Measurements from ENCODE around the gene ADTRP.

Gene ADTRP, protein sequence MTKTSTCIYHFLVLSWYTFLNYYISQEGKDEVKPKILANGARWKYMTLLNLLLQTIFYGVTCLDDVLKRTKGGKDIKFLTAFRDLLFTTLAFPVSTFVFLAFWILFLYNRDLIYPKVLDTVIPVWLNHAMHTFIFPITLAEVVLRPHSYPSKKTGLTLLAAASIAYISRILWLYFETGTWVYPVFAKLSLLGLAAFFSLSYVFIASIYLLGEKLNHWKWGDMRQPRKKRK
- total RNA-seq = 1.8 to 11.9 (median 6.4) reads per million in 3 donors

DNA sequence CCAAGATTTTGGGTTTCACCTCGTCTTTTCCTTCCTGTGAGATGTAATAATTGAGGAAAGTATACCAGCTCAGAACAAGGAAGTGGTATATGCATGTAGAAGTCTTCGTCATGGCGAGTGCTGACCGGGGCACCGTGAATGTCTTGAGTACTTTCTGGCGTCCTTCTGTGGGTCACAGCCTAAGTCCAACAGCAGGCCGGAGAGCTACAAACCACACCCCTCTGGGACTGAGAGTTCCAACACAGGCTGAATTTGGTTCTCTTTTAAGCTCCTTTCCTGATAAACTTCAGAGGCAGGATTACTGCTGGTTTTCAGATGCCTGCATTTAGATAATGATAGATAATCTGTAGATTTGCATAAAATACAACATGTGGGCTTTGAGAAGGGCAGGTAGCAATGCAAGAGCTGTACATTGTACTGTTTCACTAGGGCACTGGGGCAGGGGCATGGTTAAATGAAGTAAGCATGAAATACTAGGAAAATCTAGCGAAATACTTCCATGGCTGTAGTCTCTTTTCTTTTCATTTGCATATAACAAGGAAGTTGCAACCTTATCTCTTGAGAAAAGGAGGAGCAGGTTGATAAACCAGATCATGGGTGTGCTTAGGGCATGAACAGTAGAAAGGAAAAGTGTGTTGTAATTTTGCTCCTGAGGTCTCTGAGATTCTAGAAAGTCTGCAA, at the start of gene ADTRP:
TSS of gene ADTRP (minus strand) at position 156 of the 681 bp plus-strand sequence. CDS start at position 112, 44 bp downstream.
- Histone ChIP-seq H3K27me3 (replicated peaks; ENCODE audit: control insufficient read depth, insufficient read depth, low read length, poor library complexity, severe bottlenecking) (no peaks in the 10 kb centered on the region), H3K27ac (ENCODE audit: insufficient read depth, low read length, poor library complexity, severe bottlenecking) (no peak within 1 kb of the TSS), H3K4me1 (ENCODE audit: control insufficient read depth, insufficient read depth, low read length, poor library complexity, severe bottlenecking) (no peaks in the 10 kb centered on the region), H3K4me3 (ENCODE audit: insufficient read depth, low read depth, low read length, poor library complexity, severe bottlenecking) (no peak within 1 kb of the TSS), H3K36me3 (ENCODE audit: control insufficient read depth, insufficient read depth, low read length) (no peaks in the 10 kb centered on the region), H3K9me3 (ENCODE audit: control insufficient read depth, low read length) (no peaks in the 10 kb centered on the region)
- no peak for DNase-seq

DNA sequence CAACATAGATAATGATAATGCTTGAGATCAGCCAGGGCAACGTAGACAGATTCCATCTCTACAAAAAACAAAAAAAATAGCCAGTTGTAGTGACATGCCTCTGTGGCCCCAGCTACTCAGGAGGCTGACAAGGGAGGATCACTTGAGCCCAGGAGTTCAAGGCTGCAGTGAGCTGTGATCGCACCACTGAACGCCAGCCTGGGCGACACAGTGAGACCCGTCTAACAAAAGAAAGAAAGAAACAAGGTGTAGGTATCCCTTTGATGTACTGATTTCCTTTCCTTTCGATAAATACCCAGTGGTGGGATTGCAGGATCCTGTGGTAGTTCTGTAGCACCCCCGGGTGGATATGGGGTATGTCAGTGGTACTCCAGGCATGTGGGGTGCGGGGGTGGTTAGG, 48.2 kb upstream of the ADTRP start:
- Histone ChIP-seq H3K4me1 (ENCODE audit: control insufficient read depth, insufficient read depth, low read length, poor library complexity, severe bottlenecking) (no peaks in the 10 kb centered on the region), H3K36me3 (ENCODE audit: control insufficient read depth, insufficient read depth, low read length) (no peaks in the 10 kb centered on the region), H3K4me3 (ENCODE audit: insufficient read depth, low read depth, low read length, poor library complexity, severe bottlenecking) (no peak overlapping the region), H3K9me3 (ENCODE audit: control insufficient read depth, low read length) (no peaks in the 10 kb centered on the region), H3K27me3 (replicated peaks; ENCODE audit: control insufficient read depth, insufficient read depth, low read length, poor library complexity, severe bottlenecking) (peaks cover 4% of the 10 kb centered on the region), H3K27ac (ENCODE audit: insufficient read depth, low read length, poor library complexity, severe bottlenecking) (no peak overlapping the region)
- DNase-seq = no peak

DNA sequence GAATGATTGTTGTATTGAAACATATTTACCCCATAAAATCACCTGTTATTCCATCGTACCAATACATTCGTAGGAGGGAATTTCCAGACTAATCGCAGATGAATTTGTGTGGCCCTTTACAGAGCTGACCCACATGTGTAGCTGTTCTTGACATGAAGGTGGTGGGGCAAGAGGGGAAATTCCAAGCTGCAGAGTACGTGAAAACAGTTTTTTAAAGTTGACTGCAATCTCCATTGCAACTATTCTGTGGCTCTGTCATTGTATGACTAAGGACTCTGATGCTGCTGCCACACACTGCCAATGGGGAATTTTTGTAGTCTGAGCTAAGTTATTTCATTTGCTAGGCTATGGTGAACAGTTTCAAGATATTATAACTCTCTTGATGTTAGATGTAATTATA, 46.4 kb upstream of the ADTRP start:
- DNase-seq = no peak

DNA sequence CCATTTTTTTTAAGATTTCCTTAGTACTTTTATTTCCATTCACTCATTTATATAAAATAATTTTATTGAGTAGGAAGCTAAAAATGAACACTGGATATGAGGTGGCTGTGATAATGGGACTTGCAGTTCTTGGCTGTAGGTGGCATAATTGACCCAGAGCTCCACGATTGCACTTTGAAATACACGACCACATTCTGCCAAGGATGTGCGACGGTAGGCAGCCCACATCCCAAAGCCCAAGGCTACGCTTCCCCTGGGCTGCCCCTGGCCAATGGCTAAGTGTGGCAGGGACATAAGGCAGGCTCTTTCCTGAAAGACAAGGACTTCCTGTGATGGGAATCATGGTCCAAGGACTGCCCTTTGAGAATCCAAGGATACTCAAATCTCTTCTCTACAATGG, 43.7 kb upstream of the ADTRP start:
- H3K36me3 ChIP-seq (ENCODE audit: control insufficient read depth, insufficient read depth, low read length) = no peaks in the 10 kb centered on the region

More for the DNA sequence above, 46.4 kb upstream of the ADTRP start:
- Histone ChIP-seq H3K9me3 (ENCODE audit: control insufficient read depth, low read length) (no peaks in the 10 kb centered on the region), H3K36me3 (ENCODE audit: control insufficient read depth, insufficient read depth, low read length) (no peaks in the 10 kb centered on the region), H3K27me3 (replicated peaks; ENCODE audit: control insufficient read depth, insufficient read depth, low read length, poor library complexity, severe bottlenecking) (peaks cover 4% of the 10 kb centered on the region), H3K27ac (ENCODE audit: insufficient read depth, low read length, poor library complexity, severe bottlenecking) (no peak overlapping the region), H3K4me3 (ENCODE audit: insufficient read depth, low read depth, low read length, poor library complexity, severe bottlenecking) (no peak overlapping the region), H3K4me1 (ENCODE audit: control insufficient read depth, insufficient read depth, low read length, poor library complexity, severe bottlenecking) (no peaks in the 10 kb centered on the region)

DNA sequence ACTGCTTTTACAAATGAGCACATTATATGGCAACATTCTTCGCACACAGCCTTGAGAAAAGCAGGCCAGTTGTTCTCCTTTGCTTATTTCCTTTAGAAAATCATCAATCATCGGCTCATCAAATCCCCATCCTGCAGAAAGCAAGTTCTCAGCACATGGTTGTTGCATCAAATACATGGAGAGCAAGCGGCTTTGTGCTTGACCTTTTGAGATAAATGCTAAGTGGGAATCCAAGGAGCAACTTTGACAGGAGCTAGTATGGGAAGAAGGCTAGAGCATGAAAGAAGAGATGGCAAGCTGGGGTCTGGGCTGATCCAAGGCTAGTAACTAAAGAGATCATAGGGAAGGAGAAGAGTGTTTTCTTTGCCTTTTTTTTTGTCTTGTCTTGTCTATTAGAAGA, 43.2 kb upstream of the ADTRP start:
- Histone ChIP-seq H3K36me3 (ENCODE audit: control insufficient read depth, insufficient read depth, low read length) (no peaks in the 10 kb centered on the region), H3K9me3 (ENCODE audit: control insufficient read depth, low read length) (no peaks in the 10 kb centered on the region), H3K4me3 (ENCODE audit: insufficient read depth, low read depth, low read length, poor library complexity, severe bottlenecking) (no peak overlapping the region), H3K27ac (ENCODE audit: insufficient read depth, low read length, poor library complexity, severe bottlenecking) (no peak overlapping the region), H3K27me3 (replicated peaks; ENCODE audit: control insufficient read depth, insufficient read depth, low read length, poor library complexity, severe bottlenecking) (peaks cover 4% of the 10 kb centered on the region), H3K4me1 (ENCODE audit: control insufficient read depth, insufficient read depth, low read length, poor library complexity, severe bottlenecking) (no peaks in the 10 kb centered on the region)
- no peak for DNase-seq

More for the DNA sequence above, 43.7 kb upstream of the ADTRP start:
- no peaks in the 10 kb centered on the region for H3K4me1 ChIP-seq (ENCODE audit: control insufficient read depth, insufficient read depth, low read length, poor library complexity, severe bottlenecking)
- H3K27ac ChIP-seq (ENCODE audit: insufficient read depth, low read length, poor library complexity, severe bottlenecking) = no peak overlapping the region
- no peak for DNase-seq
- no peak overlapping the region for H3K4me3 ChIP-seq (ENCODE audit: insufficient read depth, low read depth, low read length, poor library complexity, severe bottlenecking)
- H3K27me3 ChIP-seq (replicated peaks; ENCODE audit: control insufficient read depth, insufficient read depth, low read length, poor library complexity, severe bottlenecking) = peaks cover 4% of the 10 kb centered on the region
- H3K9me3 ChIP-seq (ENCODE audit: control insufficient read depth, low read length) = no peaks in the 10 kb centered on the region

DNA sequence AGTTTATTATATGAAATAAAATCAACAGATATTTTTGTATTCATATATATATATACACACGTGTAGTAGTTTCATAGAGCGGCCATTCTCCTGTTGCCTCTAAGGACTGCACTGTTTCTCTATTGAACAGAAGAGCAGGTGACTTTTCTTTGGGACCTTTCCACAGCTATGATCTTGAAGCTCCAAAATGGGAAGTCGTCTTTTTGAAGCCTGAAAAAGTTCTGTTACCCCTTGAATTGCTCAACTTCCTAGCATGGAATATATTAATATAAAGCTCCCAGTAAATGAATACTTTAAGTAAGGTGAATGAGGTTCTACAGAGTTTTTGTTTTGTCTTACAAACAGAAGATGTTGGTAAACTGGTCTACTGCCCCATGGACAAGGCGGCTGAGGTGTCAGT, 42.2 kb upstream of the ADTRP start:
- Histone ChIP-seq H3K27ac (ENCODE audit: insufficient read depth, low read length, poor library complexity, severe bottlenecking) (no peak overlapping the region), H3K4me3 (ENCODE audit: insufficient read depth, low read depth, low read length, poor library complexity, severe bottlenecking) (no peak overlapping the region), H3K27me3 (replicated peaks; ENCODE audit: control insufficient read depth, insufficient read depth, low read length, poor library complexity, severe bottlenecking) (peaks cover 4% of the 10 kb centered on the region), H3K4me1 (ENCODE audit: control insufficient read depth, insufficient read depth, low read length, poor library complexity, severe bottlenecking) (no peaks in the 10 kb centered on the region), H3K9me3 (ENCODE audit: control insufficient read depth, low read length) (no peaks in the 10 kb centered on the region), H3K36me3 (ENCODE audit: control insufficient read depth, insufficient read depth, low read length) (no peaks in the 10 kb centered on the region)
- no peak for DNase-seq

DNA sequence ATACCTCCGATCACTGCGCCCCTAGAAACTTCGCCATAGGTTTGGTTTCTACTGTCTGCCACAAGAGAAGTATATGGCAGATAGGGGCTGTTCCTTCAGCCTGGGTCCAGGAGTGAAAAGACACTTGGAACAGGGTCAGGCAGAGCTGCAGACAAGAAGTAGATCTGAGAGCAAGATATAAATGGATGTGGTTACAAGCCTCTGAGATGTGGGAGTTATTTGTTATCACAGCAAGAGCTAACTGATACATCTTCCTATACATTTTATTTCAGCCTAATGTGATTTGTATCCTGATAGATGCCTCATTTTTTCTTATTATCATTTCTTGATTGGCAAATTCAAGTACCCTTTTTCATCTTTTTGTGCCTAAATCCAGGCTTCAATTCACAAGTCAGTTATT, 40.9 kb upstream of the ADTRP start:
- Histone ChIP-seq H3K4me3 (ENCODE audit: insufficient read depth, low read depth, low read length, poor library complexity, severe bottlenecking) (no peak overlapping the region), H3K4me1 (ENCODE audit: control insufficient read depth, insufficient read depth, low read length, poor library complexity, severe bottlenecking) (no peaks in the 10 kb centered on the region), H3K27ac (ENCODE audit: insufficient read depth, low read length, poor library complexity, severe bottlenecking) (no peak overlapping the region), H3K36me3 (ENCODE audit: control insufficient read depth, insufficient read depth, low read length) (no peaks in the 10 kb centered on the region), H3K9me3 (ENCODE audit: control insufficient read depth, low read length) (no peaks in the 10 kb centered on the region), H3K27me3 (replicated peaks; ENCODE audit: control insufficient read depth, insufficient read depth, low read length, poor library complexity, severe bottlenecking) (peaks cover 4% of the 10 kb centered on the region)
- DNase-seq = no peak

DNA sequence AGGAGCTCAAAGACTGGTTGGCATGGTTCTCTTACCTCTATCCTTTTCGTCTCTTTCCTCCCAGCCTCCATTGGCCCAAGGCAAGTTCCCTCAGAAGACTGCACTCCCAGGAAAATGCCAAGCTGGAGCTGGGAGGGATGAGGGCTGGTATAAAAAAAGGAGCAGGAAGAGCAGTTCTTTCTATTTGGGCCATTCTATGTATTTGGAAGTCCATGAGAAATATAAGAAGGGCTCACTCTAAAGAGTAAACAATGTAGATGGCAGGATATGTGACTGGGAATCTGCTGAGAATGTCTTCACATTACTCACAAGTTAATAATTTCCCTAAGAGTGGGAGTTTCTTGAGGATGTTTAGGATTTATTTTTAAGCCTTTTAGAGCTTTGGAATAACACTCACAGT, 36.6 kb upstream of the ADTRP start:
- no peak for DNase-seq

DNA sequence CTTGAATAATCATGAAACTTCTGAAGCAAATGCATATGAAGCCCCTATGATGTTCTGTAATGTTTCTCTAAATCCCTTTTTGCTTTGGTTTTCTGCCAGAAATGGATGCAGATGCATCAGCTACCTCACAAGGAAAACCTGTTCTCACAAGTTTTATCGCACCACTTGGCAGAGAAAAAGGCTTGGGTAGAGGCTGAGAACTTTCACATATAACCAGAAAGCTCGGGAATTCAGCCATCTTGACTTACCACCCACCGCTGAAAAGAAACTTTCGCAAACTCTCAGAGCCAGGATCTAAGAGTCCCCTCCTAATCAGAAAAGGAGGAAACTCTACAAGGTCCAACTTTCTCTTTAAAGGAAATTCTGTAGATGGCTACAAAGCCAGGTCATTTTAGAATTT, 36.2 kb upstream of the ADTRP start:
- Histone ChIP-seq H3K4me1 (ENCODE audit: control insufficient read depth, insufficient read depth, low read length, poor library complexity, severe bottlenecking) (no peaks in the 10 kb centered on the region), H3K27me3 (replicated peaks; ENCODE audit: control insufficient read depth, insufficient read depth, low read length, poor library complexity, severe bottlenecking) (no peaks in the 10 kb centered on the region), H3K9me3 (ENCODE audit: control insufficient read depth, low read length) (no peaks in the 10 kb centered on the region), H3K36me3 (ENCODE audit: control insufficient read depth, insufficient read depth, low read length) (no peaks in the 10 kb centered on the region), H3K27ac (ENCODE audit: insufficient read depth, low read length, poor library complexity, severe bottlenecking) (no peak overlapping the region), H3K4me3 (ENCODE audit: insufficient read depth, low read depth, low read length, poor library complexity, severe bottlenecking) (no peak overlapping the region)
- DNase-seq = no peak

More for the DNA sequence above, 36.6 kb upstream of the ADTRP start:
- no peaks in the 10 kb centered on the region for H3K9me3 ChIP-seq (ENCODE audit: control insufficient read depth, low read length)
- H3K27ac ChIP-seq (ENCODE audit: insufficient read depth, low read length, poor library complexity, severe bottlenecking) = no peak overlapping the region
- no peaks in the 10 kb centered on the region for H3K36me3 ChIP-seq (ENCODE audit: control insufficient read depth, insufficient read depth, low read length)
- H3K4me3 ChIP-seq (ENCODE audit: insufficient read depth, low read depth, low read length, poor library complexity, severe bottlenecking) = no peak overlapping the region
- no peaks in the 10 kb centered on the region for H3K27me3 ChIP-seq (replicated peaks; ENCODE audit: control insufficient read depth, insufficient read depth, low read length, poor library complexity, severe bottlenecking)
- H3K4me1 ChIP-seq (ENCODE audit: control insufficient read depth, insufficient read depth, low read length, poor library complexity, severe bottlenecking) = no peaks in the 10 kb centered on the region

DNA sequence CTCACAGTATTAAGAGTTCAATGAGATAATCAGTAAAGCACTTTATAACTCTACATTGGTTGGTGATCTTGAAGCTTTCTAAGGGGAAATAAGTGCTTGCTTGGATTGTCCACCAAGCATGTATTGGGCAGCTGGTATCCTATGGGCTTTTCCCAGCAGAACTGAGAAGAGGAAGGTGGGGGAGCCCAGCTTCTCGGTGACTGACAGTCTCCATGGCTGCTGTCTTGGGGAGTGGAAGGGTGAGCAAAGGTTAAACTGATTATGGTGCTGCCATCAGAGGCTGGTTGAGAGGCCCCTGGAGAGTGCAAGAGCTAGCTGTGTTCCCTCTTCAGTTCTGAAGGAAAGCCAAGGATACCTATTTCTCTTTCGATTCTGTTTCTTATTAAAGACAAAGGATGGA, 35.5 kb upstream of the ADTRP start:
- Histone ChIP-seq H3K4me3 (ENCODE audit: insufficient read depth, low read depth, low read length, poor library complexity, severe bottlenecking) (no peak overlapping the region), H3K27ac (ENCODE audit: insufficient read depth, low read length, poor library complexity, severe bottlenecking) (no peak overlapping the region), H3K9me3 (ENCODE audit: control insufficient read depth, low read length) (no peaks in the 10 kb centered on the region), H3K4me1 (ENCODE audit: control insufficient read depth, insufficient read depth, low read length, poor library complexity, severe bottlenecking) (no peaks in the 10 kb centered on the region), H3K36me3 (ENCODE audit: control insufficient read depth, insufficient read depth, low read length) (no peaks in the 10 kb centered on the region), H3K27me3 (replicated peaks; ENCODE audit: control insufficient read depth, insufficient read depth, low read length, poor library complexity, severe bottlenecking) (no peaks in the 10 kb centered on the region)
- DNase-seq = no peak
